Breast epithelium (tissue), 3 donors: ENCODE results near the gene PPP2R2B.

Source experiments
- CTCF ChIP-seq, 3 donors: fragments of 450-650 bp; IDR thresholded peaks; one replicate each; pipeline ENCODE4 v1.5.1; 2016 to 2017; ENCODE audit warnings: antibody characterized with exemption in 3 of 3, mild to moderate bottlenecking in 3 of 3, moderate library complexity in 3 of 3
- POLR2A ChIP-seq: fragments of 450-650 bp; IDR thresholded peaks from one replicate; pipeline ENCODE4 v1.6.1; 2016; ENCODE audit warnings: antibody characterized with exemption, mild to moderate bottlenecking, moderate library complexity
- POLR2AphosphoS5 ChIP-seq, 3 donors: sonication (generic); formaldehyde crosslinking; IDR thresholded peaks; one replicate each; pipeline ENCODE4 v1.6.1; 2017; ENCODE audit warnings: antibody characterized with exemption in 3 of 3

GRCh38 chr5:146672866-146673265 is 205.7 kb downstream of the PPP2R2B start:
- TF ChIP-seq POLR2A (no peak), CTCF (IDR thresholded peaks at IDR 0.05) (no peak), POLR2AphosphoS5 (IDR thresholded peaks at IDR 0.05) (no peak)
